Endothelial cell of umbilical vein (primary cell): Measurements from ENCODE around the gene MST1.
"Not testable (repeated sequence)": the region's sequence is repeated elsewhere in the genome, so short reads cannot be mapped to it uniquely, and the experiment has no call there.

Experiments used
- CTCF ChIP-seq, 2 donors: IDR thresholded peaks; 1 replicate in 1 of 2; 2 replicates in 1 of 2; pipeline ENCODE4 v1.5.1; 2011; ENCODE audit warnings: low read length in 2 of 2, mild to moderate bottlenecking in 2 of 2, moderate library complexity in 2 of 2, control low read depth in 1 of 2, inconsistent platforms in 1 of 2, low read depth in 1 of 2; ENCODE audit not compliant: insufficient read depth in 1 of 2; ENCODE audit errors: extremely low read depth in 1 of 2
- EZH2 ChIP-seq: IDR thresholded peaks from 2 replicates; pipeline ENCODE4 v1.6.1; 2012; ENCODE audit warnings: borderline replicate concordance, low read depth, mild to moderate bottlenecking, moderate library complexity, low read length, inconsistent platforms; ENCODE audit not compliant: severe bottlenecking
- GATA2 ChIP-seq: IDR thresholded peaks from 2 replicates; pipeline ENCODE4 v1.7.0; 2011; ENCODE audit warnings: low read depth, mild to moderate bottlenecking, moderate library complexity, mixed read lengths, low read length; ENCODE audit not compliant: insufficient read length, insufficient read depth
- MAX ChIP-seq: IDR thresholded peaks from 2 replicates; pipeline ENCODE4 v1.6.1; 2011; ENCODE audit not compliant: insufficient read depth, insufficient read length
- MYC ChIP-seq: IDR thresholded peaks from one replicate; pipeline ENCODE4 v1.6.1; 2011; ENCODE audit warnings: mild to moderate bottlenecking, low read depth, low read length

- TF ChIP-seq MAX; CTCF (IDR thresholded peaks at IDR 0.05; ENCODE audit: extremely low read depth in 1 of 2, insufficient read depth in 1 of 2, low read depth in 1 of 2, low read length in 2 of 2); GATA2; EZH2; MYC: not testable (repeated sequence)
Observed at GRCh38 chr3:49691481-49691880, 2.2 kb upstream of the MST1 start.
